Measurements from ENCODE around the gene SNCB.

- TF ChIP-seq CTCF (IDR thresholded peaks at IDR 0.05) (no peak), POLR2A (IDR thresholded peaks at IDR 0.05) (no peak)
These were observed 21.2 kb upstream of the SNCB start for GRCh38 chr5:176651472-176651980.

Data from vagina (tissue), 2 donors.